HG02759 (cell line): ENCODE data around the gene PRPF6.
A peak's percentile ranks its signal among the peaks of the same experiment; 100 is the strongest.

Experiments
- ATAC-seq: cut with Tn5 transposase; IDR thresholded peaks from one replicate; pipeline ENCODE4 v1.9.1; 2021; ENCODE audit warnings: mild to moderate bottlenecking, moderate library complexity; ENCODE audit not compliant: unreplicated experiment

PRPF6 gene

GRCh38 chr20:63945921-63946920 lies 34.7 kb upstream of the PRPF6 start:
- no peak for ATAC-seq

- no peak for ATAC-seq
These were observed 33.8 kb upstream of the PRPF6 start for GRCh38 chr20:63946986-63947637.

DNA sequence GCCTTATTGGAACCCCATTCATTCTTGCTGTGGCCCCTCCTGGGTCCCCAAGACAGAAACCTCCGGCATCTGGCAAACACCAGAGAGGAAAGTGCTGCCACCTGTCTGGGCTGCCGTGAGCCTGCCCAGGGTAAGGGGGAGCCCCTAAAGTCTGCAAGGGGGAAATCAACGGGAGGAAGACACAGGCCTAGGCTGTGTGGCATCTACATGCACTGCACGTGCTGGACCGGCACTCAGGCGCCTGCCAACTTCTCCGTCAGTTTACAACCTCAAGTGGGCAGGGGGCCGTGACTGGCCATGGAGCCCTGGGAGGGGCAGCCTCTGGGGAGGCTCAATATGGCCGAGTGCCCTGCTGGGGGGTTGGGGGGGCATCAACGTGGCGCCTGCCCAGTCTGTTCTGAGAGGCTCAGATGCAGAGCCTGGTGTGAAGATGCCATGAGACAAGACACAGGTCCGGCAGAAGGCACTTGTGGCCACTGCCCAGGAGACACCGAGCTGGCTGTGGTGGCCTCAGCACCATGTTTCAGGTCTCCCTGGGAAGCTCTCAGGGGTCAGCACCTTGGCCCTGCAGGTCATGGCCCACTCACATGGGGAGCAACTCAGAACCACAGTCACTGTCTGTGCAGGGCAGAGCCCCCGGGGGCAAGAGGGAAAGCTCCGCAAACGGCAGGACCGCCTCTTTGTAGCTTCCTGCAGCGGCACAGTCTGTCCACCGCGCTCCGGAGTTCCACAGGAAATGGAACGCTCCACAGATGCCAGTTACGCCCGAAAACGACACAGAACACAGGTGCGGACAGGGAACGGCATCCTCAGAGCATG lies 33.1 kb upstream of the PRPF6 start:
- ATAC-seq, result no peak

- ATAC-seq, result no peak
These were observed 30.1 kb upstream of the PRPF6 start for GRCh38 chr20:63950701-63951397.

- no peak for ATAC-seq
These were observed 29.3 kb upstream of the PRPF6 start for GRCh38 chr20:63951398-63952209.

DNA sequence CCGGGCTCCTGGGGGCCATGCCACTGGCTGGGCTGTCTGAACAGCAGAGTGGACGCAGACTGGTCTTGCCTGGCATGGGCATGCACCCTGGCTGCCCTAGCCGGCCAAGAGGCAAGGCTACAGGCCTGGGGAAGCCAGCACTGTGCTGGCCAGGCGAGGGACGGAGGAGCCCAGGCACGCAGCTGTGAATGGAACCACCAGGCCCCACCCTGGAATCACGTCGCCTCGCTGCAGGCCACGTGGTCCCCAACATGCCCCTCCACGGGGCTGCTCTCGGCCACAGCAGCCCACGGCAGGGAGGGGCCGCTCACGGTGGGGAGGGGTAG lies 28.8 kb upstream of the PRPF6 start:
- no peak for ATAC-seq

DNA sequence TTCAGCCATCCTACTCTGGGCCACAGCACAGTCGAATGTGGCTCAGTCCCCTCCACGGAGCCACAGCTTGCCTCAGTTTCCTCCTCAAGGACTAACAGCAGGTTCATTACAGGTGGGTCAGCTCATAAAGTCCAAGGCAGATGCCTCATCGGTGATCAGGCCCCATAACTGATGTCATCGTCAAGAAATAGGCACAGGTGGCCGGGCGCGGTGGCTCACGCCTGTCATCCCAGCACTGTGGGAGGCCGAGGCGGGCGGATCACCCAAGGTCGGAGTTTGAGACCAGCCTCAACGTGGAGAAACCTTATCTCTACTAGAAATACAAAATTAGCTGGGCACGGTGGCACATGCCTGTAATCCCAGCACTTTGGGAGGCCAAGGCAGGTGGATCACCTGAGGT lies 28.2 kb upstream of the PRPF6 start:
- ATAC-seq, result no peak

DNA sequence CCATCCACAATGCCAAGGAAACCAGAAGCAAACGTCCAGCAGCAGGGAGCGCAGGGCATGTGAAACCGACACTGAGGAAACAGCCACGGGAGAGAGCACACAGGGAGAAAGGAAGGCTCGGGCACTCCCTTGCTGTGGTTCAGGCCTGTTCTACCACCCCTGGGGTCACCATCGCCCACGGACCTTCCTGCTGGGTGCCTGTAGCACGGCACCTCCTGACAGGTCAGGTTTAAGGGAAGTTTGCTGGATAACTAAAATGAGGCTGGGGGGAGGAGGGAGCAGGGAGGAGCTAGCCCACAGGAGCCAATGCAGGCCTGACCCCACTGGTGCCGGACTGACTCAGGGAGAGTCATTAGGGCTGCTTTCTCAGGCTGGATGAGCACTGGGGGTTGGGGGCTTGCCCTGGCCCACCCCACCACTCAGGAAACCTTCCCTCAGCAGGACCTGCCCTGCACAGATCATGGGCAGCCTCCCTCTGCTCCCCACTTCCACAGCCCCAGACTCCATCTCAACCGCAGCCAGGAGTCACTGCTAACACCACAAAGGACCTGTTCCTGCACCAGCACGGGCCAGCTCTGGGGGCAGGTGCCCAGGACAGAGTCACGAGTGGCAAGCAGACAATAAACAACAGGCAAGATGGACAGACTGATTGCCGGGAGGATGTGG lies 27.0 kb upstream of the PRPF6 start:
- no peak for ATAC-seq

DNA sequence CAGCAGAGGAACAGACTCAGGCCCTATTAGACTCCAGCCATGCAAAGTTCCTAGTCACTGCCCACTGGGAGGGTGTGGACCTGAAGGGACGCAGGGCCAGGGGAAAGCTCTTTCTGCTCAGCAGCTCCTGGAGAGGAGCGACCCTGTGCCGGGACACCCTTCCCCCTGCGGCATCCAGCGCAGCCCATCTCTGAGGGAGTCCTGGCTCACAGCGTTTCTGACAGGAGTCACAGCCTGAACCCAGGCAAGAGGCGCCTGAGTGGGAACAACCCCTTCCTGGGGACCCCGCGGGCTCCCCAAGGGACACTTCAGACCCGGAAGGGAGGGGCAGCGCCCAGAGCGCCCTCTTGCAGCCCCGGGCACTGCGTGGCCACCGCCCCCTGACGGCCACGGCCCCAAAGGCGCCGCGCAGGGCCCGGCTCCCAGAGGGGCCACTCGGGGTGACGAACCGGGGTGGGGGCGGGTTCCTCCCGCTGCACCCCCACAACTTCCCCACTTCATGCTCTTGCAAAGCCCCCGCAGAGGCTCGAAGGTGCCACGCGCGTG lies 25.6 kb upstream of the PRPF6 start:
- peak; percentile 20 for ATAC-seq

DNA sequence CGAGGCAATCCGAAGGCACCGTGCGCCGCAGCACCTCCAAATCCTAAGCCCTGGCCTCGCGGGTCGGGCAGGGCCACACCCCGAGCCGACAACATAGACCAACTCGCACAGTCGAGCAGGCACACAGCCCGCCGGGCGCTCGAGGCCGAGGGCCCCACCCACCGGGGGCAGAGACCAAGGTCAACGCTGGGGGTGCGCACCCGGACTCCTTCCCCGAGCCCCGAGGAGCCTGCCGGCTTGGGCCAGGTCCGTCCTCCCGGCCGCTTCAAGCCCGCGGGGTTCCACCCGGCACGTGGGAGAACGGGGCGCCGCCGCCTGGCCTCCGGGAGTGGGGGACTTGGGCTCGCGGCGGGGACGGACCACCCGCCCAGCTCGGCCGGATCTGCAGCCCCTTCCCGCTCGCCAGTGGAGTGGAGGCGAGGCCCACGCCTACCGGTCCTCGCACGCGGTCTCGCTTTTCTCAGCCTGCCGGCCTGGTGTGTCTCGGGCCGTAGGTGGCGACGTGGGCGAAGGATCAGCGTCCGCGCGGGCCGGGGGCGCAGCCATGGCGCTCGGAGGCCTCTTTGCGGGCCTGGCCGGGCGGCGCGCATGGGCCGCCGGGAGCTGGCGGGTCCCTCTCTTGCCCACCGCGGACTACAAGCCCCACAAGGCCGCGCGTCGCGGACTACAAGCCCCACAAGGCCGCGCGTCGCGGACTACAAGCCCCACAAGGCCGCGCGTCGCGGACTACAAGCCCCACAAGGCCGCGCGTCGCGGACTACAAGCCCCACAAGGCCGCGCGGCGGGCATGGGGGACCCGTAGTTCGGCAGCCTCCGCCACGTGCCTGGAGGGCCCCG lies 24.9 kb upstream of the PRPF6 start, which contains the start of gene UCKL1:
TSS of gene UCKL1 (minus strand) at position 590 of the 837 bp plus-strand sequence. CDS start at position 546, 44 bp downstream.
- ATAC-seq, result peak; percentile 78

- ATAC-seq, result no peak
These were observed 24.3 kb upstream of the PRPF6 start for GRCh38 chr20:63956664-63957003.

DNA sequence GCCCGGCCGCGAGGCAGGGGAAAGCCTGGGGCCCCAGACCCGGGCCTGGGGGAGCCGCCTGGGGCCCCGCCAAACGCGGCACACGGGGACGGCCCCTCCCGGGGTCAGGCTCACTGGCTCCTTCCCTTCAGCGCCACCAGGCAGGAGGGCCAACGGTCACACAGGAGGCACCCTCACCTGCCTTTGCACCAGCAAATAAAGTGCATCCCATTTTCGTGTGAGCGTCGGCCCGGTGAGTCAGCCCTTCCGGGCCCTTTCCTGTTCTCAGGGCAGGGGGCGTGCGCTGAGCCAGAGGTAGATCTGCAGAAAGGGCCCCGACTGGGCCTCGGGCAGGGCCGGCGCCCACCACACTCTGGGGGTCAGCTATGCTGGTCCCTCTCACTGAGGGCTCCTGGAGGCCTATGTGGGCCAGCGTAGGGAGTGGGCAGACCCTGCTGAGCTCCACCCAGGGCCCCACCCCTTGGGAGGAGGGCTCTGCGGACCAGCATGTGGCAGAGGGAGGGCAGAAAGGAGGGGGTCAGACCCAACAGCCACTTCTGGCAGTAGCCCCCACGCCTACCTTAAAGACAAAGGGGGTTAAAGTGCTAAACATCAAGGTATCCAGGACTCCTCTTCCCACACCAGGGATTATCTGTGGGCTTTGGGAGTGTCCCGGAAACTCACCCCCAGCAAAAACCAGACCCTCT lies 23.8 kb upstream of the PRPF6 start:
- ATAC-seq, result peak; percentile 28

DNA sequence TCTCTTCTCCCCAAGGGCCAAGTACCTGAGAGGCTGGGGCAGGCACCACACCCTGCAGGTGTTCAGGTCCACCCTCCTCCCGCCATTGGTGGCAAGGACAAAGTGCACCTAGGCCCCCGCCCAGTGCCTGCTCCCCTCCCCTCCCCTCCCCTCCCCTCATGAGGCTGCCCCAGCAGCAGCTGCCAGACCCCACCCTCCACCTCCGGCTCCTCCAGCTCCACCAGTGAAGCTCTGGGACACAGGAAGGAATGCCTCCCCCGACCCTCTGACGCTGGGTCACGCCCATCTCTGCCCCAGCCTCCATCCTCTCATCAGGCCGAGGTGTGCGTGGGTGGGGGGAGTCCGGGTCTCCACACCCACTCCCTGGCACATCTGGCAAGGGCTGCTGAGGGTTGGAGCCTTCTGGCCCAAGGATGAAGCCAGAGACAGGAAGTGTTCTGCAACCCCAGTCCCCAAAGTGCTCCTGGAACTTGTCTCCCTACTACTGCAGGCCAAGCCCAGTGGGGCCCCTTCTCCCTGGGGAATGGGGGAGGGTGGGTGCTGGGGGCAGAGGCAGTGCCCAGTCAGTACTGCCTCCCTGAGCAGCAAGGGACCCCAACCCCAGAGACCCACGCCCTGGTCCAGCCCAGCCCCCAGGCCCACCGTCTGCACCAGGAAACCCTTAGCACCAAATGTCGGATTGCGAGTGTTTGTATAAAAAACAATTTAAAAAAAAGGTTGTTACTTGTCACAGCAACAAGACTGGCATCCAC lies 23.1 kb upstream of the PRPF6 start:
- no peak for ATAC-seq

DNA sequence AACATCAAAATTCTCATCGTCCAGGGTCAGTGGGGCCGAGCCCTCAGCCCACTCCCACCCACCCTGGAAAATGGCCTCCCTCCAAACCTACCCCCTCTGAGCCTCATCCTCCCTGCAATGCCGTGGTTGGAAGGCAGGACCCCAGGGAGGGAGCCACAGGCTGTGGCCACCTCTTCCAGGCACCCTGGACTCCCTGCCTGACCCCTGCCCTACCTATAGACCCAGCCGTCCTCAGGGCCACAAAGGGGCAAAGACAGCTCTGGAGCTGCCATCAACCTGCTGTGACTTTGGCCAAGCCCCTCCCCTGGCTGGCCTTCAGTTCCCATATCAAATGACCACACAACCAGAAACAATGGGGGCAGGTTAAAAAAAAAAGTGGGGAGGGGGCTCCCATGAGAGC lies 22.5 kb upstream of the PRPF6 start:
- ATAC-seq, result no peak

DNA sequence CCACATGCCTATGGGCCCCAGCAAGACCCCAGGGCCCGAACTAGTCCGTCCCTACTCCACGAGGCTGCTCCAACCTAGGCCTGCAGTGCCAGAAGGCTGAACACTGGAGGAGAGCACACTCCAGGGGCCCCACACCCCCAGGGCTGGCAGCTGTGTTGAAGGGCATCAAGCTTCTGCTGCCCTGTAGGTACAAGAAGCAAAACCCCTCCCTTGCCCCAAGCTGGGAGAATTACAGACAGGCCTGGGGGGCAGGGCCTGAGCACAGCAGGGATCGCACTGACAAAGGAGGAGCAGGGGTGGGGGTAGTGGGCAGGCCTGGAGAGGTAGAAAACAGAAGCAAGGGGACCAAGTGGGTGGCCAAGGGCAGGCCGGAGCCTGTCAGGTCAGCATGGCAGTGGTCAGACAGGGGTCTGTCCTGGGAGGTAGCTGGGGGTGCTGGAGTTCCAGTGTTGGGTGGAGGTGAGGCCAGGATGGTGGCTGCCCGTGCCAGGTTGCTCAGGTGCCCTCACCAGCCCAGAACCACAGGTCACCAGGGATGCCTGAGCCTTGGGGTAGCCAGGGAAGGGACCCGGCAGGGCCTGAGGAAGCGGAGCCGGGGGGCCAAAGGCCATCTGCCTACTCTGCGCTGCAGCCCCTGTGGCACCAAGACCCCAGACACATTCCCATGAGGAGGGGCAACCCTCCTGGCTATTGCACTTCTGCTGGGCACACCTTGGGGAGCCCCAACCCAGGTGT lies 21.8 kb upstream of the PRPF6 start:
- no peak for ATAC-seq

DNA sequence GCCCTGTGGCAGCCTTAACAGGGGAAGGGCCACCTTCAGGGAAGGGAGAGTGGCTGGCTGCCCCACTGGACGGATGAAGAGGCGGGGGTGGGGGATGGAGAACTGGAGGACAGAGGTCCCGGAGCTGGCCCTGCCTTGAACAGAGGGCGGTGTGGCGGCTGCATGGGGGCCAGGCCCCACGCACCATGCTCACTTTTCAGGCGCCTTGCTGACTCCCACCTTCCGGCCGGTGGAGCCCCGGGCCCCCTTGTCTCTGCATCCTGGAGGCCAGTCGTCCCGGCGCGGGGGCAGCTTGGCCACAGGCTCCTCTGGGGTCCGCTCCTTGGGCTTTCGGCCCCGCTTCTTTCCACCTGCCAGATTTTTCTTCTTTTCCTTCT lies 21.2 kb upstream of the PRPF6 start:
- no peak for ATAC-seq
